ES-I3 (cell line): Measurements from ENCODE around the gene PPP1R2C.

ENCODE experiments used
- H3K36me3 ChIP-seq: 2 replicates; pipeline ENCODE4 v1.6.1; 2013; ENCODE audit warnings: mild to moderate bottlenecking, low read length, control low read depth, moderate library complexity; ENCODE audit not compliant: insufficient read depth
- H3K4me1 ChIP-seq: 2 replicates; pipeline ENCODE4 v1.6.1; 2013; ENCODE audit warnings: mild to moderate bottlenecking, control low read depth, low read length; ENCODE audit not compliant: insufficient read depth
- H3K9ac ChIP-seq: 2 replicates; pipeline ENCODE4 v1.6.1; 2013; ENCODE audit warnings: low read depth, mild to moderate bottlenecking, low read length, moderate library complexity
- H3K9me3 ChIP-seq: 2 replicates; pipeline ENCODE4 v1.6.1; 2013; ENCODE audit warnings: mild to moderate bottlenecking, low read length, moderate library complexity; ENCODE audit not compliant: control insufficient read depth, insufficient read depth

The PPP1R2C gene

GRCh38 chrX:42778096-42778495, at the start of gene PPP1R2C:
Gene PPP1R2C, minus strand, starts transcription at chrX:42778163. Its CDS starts 84 bp downstream, at chrX:42778079.
- H3K9me3 ChIP-seq, result peaks cover 5% of the 10 kb centered on the region; the same call in 1 of the 2 replicates
- H3K9ac ChIP-seq, result no peak within 1 kb of the TSS
- no peaks in the 10 kb centered on the region for H3K36me3 ChIP-seq
- no peaks in the 10 kb centered on the region for H3K4me1 ChIP-seq

- H3K9ac ChIP-seq, result no peak overlapping the region
- peaks cover 5% of the 10 kb centered on the region for H3K4me1 ChIP-seq
- no peaks in the 10 kb centered on the region; the same call in 1 of the 2 replicates for H3K36me3 ChIP-seq
- H3K9me3 ChIP-seq, result 0 out of 2 replicates have a peak, but pooled peaks cover 14% of the 10 kb centered on the region
Measured at GRCh38 chrX:42825201-42825600, 47.2 kb upstream of the PPP1R2C start.

GRCh38 chrX:42824541-42824940, 46.6 kb upstream of the PPP1R2C start:
- Histone ChIP-seq H3K4me1 (peaks cover 5% of the 10 kb centered on the region), H3K9me3 (0 out of 2 replicates have a peak, but pooled peaks cover 13% of the 10 kb centered on the region), H3K9ac (no peak overlapping the region), H3K36me3 (no peaks in the 10 kb centered on the region; the same call in 1 of the 2 replicates)

- peaks cover 15% of the 10 kb centered on the region for H3K9me3 ChIP-seq
- H3K4me1 ChIP-seq, result peaks cover 5% of the 10 kb centered on the region
- no peak overlapping the region for H3K9ac ChIP-seq
- H3K36me3 ChIP-seq, result no peaks in the 10 kb centered on the region
Measured at GRCh38 chrX:42823443-42823842, 45.5 kb upstream of the PPP1R2C start.

GRCh38 chrX:42821803-42822443, 44.0 kb upstream of the PPP1R2C start:
- Histone ChIP-seq H3K9me3 (peaks cover 21% of the 10 kb centered on the region), H3K9ac (no peak overlapping the region), H3K36me3 (no peaks in the 10 kb centered on the region), H3K4me1 (peaks cover 5% of the 10 kb centered on the region)

GRCh38 chrX:42818151-42818921, 40.4 kb upstream of the PPP1R2C start:
- Histone ChIP-seq H3K4me1 (peaks cover 5% of the 10 kb centered on the region), H3K9me3 (peaks cover 24% of the 10 kb centered on the region), H3K36me3 (no peaks in the 10 kb centered on the region), H3K9ac (no peak overlapping the region)

- Histone ChIP-seq H3K9ac (no peak overlapping the region), H3K9me3 (peaks cover 3% of the 10 kb centered on the region; the same call in 1 of the 2 replicates), H3K36me3 (no peaks in the 10 kb centered on the region), H3K4me1 (peaks cover 19% of the 10 kb centered on the region)
Measured at GRCh38 chrX:42809569-42809968, 31.6 kb upstream of the PPP1R2C start.

- peaks cover 35% of the 10 kb centered on the region for H3K4me1 ChIP-seq
- H3K9ac ChIP-seq, result no peak overlapping the region
- H3K36me3 ChIP-seq, result no peaks in the 10 kb centered on the region
- no peaks in the 10 kb centered on the region for H3K9me3 ChIP-seq
Measured at GRCh38 chrX:42807393-42807792, 29.4 kb upstream of the PPP1R2C start.

GRCh38 chrX:42804524-42804923, 26.6 kb upstream of the PPP1R2C start:
- peaks cover 35% of the 10 kb centered on the region for H3K4me1 ChIP-seq
- H3K9me3 ChIP-seq, result 0 out of 2 replicates have a peak, but pooled peaks cover 2% of the 10 kb centered on the region
- H3K36me3 ChIP-seq, result no peaks in the 10 kb centered on the region
- H3K9ac ChIP-seq, result no peak overlapping the region

GRCh38 chrX:42803320-42803719, 25.4 kb upstream of the PPP1R2C start:
- Histone ChIP-seq H3K4me1 (peaks cover 32% of the 10 kb centered on the region), H3K9ac (no peak overlapping the region), H3K36me3 (no peaks in the 10 kb centered on the region), H3K9me3 (0 out of 2 replicates have a peak, but pooled peaks cover 3% of the 10 kb centered on the region)

GRCh38 chrX:42797651-42798269, 19.8 kb upstream of the PPP1R2C start:
- Histone ChIP-seq H3K4me1 (peaks cover 3% of the 10 kb centered on the region; the same call in 1 of the 2 replicates), H3K9me3 (peaks cover 20% of the 10 kb centered on the region), H3K36me3 (no peaks in the 10 kb centered on the region), H3K9ac (no peak overlapping the region)

- no peak overlapping the region for H3K9ac ChIP-seq
- H3K4me1 ChIP-seq, result no peaks in the 10 kb centered on the region
- no peaks in the 10 kb centered on the region for H3K36me3 ChIP-seq
- no peaks in the 10 kb centered on the region for H3K9me3 ChIP-seq
Measured at GRCh38 chrX:42783451-42783850, 5.5 kb upstream of the PPP1R2C start.

- Histone ChIP-seq H3K36me3 (no peaks in the 10 kb centered on the region), H3K9me3 (peaks cover 8% of the 10 kb centered on the region), H3K4me1 (no peaks in the 10 kb centered on the region), H3K9ac (no peak overlapping the region)
Measured at GRCh38 chrX:42776195-42776594, 1.8 kb downstream of the PPP1R2C start.

GRCh38 chrX:42772874-42773273, 5.1 kb downstream of the PPP1R2C start:
- Histone ChIP-seq H3K9me3 (peaks cover 11% of the 10 kb centered on the region), H3K36me3 (no peaks in the 10 kb centered on the region), H3K4me1 (no peaks in the 10 kb centered on the region), H3K9ac (no peak overlapping the region)
